NCI-H1092 treated with DMSO at 0.1 percent for 48 hours (cell line): ENCODE data around the gene CXCL17.
A peak's percentile ranks its signal among the peaks of the same experiment; 100 is the strongest.
"Not testable (repeated sequence)": the region's sequence is repeated elsewhere in the genome, so short reads cannot be mapped to it uniquely, and the experiment has no call there.

ENCODE experiments used
- DNase-seq: peaks from one replicate; lab custom pipeline; 2025; lab: John Stamatoyannopoulos, UW

CXCL17 gene

DNA sequence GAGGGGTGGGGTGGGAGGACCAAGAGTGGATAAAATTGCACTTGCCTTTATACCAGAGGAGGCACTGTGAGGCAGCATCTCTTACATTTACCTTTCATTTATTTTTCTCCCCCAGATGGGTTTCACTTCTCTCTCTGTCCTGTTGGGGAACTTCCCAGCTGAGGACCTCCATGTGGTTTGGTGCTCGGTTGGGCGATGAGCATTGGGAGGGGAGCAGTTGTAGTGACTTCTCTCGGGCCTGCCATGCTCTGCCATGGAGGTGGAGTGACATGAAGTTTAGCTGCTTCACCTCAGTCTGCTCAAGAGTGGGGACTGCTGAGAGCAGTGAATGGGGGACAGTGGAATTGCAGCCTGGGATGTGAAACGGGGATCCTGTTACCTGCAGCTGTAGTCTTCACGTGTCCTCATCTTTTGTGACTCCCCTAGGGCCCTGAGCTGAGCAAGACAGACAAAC is 23.1 kb upstream of the CXCL17 start:
- DNase-seq, result no peak

DNA sequence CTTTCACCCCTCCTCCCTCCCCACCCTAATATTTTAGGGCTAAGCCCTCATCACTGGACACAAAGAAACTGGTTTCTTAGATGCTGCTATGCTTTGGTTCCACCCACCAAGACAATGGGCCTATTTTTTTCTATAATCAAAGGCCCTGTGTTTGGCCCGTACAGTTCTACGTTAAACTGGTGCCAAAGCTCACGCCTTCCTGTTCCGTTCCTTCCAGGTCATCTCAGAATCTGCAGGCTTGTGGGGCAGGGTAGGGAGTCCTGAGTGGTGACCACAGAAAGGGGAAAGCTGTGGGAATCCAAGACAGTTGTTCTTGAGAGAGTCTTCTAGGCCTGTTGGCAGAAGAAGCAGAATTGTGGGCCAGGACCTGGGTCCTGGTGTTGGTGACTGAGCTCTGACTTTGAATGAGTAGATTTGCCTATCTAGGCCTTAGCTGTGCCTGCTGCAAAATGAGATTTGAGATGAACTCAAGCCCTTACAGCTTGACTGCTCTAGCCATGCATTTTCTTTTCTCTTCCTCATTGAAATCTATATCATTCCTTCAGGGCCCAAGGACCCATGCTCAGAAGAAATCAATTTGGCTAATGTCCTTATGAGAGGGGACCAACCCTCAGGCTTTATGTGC is 19.1 kb upstream of the CXCL17 start:
- DNase-seq, result no peak

DNA sequence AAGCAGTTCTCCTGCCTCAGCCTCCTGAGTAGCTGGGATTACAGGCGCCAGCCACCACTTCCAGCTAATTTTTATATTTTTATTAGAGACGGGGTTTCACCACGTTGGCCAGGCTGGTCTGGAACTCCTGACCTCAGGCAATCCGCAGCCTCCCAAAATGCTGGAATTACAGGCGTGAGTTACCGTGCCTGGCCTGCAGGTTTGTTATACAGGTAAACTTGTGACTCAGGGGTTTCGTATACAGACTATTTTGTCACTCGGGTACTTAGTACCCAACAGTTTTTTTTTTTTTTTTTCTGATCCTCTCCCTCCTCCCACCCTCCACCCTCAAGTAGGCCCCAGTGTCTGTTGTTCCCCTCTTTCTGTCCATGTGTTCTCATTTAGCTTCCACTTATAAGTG is 18.5 kb upstream of the CXCL17 start:
- not testable (repeated sequence) for DNase-seq

DNA sequence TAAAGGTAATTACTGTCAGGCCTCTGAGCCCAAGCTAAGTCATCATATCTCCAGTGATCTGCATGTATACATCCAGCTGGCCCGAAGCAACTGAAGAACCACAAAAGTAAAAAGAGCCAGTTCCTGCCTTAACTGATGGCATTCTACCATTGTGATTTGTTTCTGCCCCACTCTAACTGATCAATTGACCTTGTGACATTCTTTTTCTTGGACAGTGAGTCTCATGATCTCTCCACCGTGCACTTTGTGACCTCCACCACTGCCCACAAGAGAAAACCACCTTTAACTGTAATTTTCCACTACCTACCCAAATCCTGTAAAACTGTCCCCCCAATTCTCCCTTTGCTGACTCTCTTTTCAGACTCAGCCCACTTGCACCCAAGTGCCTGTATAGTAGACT is 17.2 kb upstream of the CXCL17 start:
- no peak for DNase-seq

- DNase-seq, result no peak
These were observed 12.9 kb upstream of the CXCL17 start for GRCh38 chr19:42455621-42456081.

- DNase-seq, result no peak
These were observed 12.3 kb upstream of the CXCL17 start for GRCh38 chr19:42455086-42455485.

- no peak for DNase-seq
These were observed 9.8 kb upstream of the CXCL17 start for GRCh38 chr19:42452590-42452989.

GRCh38 chr19:42450314-42450934 is 7.7 kb upstream of the CXCL17 start:
- peak; percentile 71 for DNase-seq

- DNase-seq, result not testable (repeated sequence)
These were observed 5.6 kb upstream of the CXCL17 start for GRCh38 chr19:42448306-42448705.

- DNase-seq, result no peak
These were observed 3.2 kb upstream of the CXCL17 start for GRCh38 chr19:42445948-42446347.

DNA sequence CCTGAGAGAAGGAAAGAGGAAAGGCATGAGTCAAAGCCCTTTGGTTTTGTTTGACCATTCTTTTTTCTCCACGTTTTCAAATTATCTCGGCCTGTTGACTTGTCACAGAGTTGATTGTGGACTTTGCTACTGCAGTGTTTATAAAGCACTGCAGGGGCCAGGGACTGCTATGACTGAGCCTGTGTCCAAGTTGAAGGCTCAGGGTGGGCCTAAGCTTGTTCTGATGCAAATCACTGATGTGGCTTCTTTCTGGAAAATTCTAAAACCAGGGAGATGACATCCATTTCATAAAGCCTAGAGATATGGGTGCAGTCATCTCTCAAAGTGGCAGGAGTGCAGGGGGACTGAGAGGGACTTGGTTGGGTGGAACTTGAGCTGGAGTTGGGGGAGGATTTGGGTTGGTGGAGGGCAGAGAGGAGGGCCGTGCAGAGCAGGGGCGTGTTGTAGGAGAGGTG is 1.2 kb upstream of the CXCL17 start:
- DNase-seq, result peak; percentile 25

DNA sequence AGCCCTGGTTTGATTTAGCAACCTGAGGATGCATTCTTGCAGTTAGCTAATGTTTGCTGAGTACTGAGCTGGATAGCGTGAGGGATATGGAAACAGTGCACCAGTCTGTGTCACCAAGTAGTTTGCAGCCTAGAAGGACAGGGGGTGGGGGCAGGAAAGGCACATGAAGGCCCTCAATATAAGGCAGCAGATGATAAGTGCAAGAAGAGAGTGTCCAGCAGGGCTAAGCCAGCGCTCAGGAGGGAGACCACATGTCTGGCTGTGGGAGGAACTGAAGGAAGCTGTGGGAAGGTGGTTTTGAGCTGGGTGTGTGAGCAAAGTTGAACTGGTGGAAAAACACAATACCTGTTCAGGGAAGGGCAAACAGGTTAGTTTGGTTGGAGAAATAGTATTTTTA is 1.7 kb downstream of the CXCL17 start:
- DNase-seq, result no peak

DNA sequence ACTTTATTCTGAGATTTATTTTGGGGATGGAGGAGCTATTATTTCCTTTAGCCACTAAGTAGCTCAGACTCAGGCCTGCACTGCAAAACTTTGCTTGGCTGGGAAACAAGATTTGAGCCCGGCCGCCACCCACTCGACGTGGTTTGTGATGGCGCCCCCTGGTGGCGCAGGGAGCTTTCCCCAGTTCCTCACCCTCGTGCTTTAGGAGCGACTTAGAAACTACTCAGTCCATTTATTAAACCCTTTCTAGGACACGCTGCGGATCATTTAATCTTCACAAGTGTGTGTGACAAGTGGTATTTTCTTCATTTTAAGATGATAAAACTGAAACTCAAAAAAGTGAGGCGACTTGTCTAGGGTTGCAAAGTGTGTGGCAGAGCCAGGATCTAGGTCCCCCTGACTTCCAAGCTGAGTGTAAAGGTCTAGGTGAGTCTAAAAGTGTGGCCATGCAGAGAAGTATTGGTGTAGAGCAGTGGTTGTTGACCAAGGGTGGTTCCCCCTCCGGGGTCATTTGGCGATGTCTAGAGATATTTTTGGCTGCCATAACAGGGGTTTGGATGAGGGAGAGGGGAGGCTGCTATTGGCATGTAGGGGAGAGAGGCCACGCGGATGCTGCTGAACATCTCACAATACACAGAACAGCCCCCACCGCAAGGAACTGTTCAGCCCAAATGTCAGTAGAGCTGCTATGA is 2.2 kb downstream of the CXCL17 start:
- peak; percentile 2 for DNase-seq

GRCh38 chr19:42436006-42436405 is 6.7 kb downstream of the CXCL17 start:
- DNase-seq, result no peak

- DNase-seq, result no peak
These were observed 7.4 kb downstream of the CXCL17 start for GRCh38 chr19:42435316-42435715.

GRCh38 chr19:42433503-42434260 is 9.1 kb downstream of the CXCL17 start:
- peak; percentile 50 for DNase-seq

GRCh38 chr19:42431486-42431885 is 11.3 kb downstream of the CXCL17 start:
- DNase-seq, result no peak

DNA sequence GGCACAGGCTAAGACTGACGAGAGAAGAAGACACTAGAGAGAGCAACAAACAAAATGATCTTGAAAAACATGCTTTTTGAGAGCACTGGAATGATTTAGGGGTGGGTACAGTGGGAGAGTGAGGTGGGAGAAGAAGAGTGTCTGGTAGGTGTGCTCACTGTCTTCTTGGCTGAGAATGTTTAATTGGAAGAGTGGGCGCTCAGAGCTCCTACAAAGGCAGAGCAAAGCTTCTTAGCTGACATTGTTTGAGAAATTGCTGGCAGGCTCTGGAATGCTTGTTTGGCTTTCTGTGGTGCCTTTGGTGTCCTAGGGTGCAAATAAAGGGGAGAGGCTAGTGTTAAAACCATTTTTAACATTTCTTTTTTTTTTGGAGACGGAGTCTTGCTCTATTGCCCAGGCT is 14.1 kb downstream of the CXCL17 start:
- DNase-seq, result no peak

DNA sequence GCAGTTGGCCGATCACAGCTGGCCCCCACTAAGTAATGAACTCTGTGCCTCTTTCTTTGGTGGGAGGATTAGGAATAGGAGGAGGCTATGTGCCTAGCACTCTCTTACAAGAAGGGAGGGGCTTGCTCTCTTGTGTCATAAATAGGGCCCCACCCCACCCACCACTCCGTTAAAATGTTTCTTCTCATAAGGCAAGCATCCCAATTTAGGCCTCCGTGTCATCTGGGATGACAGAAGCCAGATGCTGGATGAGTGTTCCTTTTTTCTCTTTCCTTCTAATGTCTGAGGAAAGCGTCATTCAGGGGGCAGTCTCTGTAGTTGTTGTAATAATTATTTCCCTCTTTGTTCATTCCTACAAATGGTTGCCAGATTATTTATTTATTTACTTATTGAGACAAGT is 15.4 kb downstream of the CXCL17 start, which contains the start of gene LIPE:
TSS of gene LIPE (minus strand) at position 76 of the 400 bp plus-strand sequence. CDS start 239 bp downstream, outside the sequence.
- DNase-seq, result no peak

DNA sequence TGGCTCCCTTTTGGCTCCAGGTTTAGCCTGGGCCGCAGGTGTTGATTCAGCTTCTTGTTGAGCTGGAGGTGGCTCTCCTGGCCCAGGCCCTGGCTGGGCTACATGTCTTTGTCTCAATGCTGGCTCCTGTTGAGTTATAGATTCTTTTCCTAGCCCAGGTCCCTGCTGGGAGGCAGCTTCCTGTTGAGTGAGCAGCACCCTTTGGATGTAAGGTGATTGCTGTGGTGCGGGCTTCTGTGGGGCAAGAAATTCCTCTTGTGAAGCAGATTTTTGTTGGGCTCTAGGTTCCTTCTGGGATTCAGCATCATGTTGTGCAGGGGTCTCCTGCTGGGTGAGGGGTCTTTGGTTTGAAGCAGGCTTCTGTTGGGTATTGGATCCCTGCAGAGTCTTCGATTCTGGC is 16.1 kb downstream of the CXCL17 start:
- peak; percentile 3 for DNase-seq

DNA sequence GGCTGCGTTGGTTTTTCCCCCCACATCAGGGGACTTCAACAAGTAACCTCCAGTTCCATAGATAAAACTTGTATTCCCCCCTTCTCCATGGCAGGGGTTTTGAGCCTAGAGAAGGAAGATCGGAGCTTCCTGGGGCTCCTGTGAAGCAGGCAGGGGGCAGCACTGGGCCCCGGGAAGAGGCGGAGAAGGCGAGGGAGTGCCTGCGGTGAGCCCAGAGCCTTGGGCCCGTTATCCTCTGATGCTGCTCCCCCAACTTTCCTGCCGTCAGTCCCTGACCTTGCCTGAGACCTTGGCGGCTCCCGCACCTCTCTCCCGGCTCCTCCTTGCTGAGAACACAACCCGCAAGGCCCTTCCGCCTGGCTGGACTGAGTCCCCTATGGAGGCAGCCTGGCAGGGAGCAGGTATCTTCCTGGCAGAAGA is 18.0 kb downstream of the CXCL17 start:
- no peak for DNase-seq

GRCh38 chr19:42424345-42424707 is 18.4 kb downstream of the CXCL17 start:
- DNase-seq, result no peak
